Stomach smooth muscle (tissue), 2 donors: Measurements from ENCODE around the gene ICE2.
"Not testable (repeated sequence)": the region's sequence is repeated elsewhere in the genome, so short reads cannot be mapped to it uniquely, and the experiment has no call there.

ENCODE experiments used
- H3K27ac ChIP-seq: one replicate; pipeline ENCODE4 v1.7.0; 2013; ENCODE audit warnings: mild to moderate bottlenecking, low read length, inconsistent platforms
- H3K27me3 ChIP-seq, 2 donors: one replicate each; pipeline ENCODE4 v1.7.0; 2013; ENCODE audit warnings: low read length in 2 of 2; ENCODE audit not compliant: insufficient read depth in 2 of 2, control insufficient read depth in 1 of 2
- H3K36me3 ChIP-seq, 2 donors: one replicate each; pipeline ENCODE4 v1.7.0; 2013; ENCODE audit warnings: low read length in 2 of 2; ENCODE audit not compliant: control insufficient read depth in 2 of 2, insufficient read depth in 2 of 2
- H3K4me1 ChIP-seq: one replicate; pipeline ENCODE4 v1.7.0; 2013; ENCODE audit warnings: low read length; ENCODE audit not compliant: control insufficient read depth, insufficient read depth
- H3K4me3 ChIP-seq, 2 donors: one replicate each; pipeline ENCODE4 v1.7.0; 2013; ENCODE audit warnings: low read length in 2 of 2
- H3K9ac ChIP-seq, 2 donors: one replicate each; pipeline ENCODE4 v1.7.0; 2013; ENCODE audit warnings: low read length in 2 of 2, mild to moderate bottlenecking in 1 of 2
- H3K9me3 ChIP-seq, 2 donors: one replicate each; pipeline ENCODE4 v1.7.0; 2013; ENCODE audit warnings: low read length in 2 of 2; ENCODE audit not compliant: control insufficient read depth in 2 of 2
- donor health status: healthy.
- donor health status: Pancreatic carcinoma.

Gene ICE2

DNA sequence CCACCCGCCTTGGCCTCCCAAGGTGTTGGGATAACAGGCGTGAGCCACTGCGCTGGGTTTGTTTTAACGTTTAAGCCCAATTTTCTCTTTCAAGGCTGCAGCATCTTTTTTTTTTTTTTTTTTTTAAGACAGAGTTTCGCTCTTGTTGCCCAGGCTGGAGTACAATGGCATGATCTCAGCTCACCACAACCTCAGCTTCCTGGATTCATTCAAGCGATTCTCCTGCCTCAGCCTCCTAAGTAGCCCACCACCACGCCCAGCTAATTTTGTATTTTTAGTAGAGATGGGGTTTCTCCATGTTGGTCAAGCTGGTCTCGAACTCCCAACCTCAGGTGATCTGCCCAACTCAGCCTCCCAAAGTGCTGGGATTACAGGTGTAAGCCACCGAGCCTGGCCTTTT, 68.6 kb downstream of the ICE2 start:
- H3K27me3 ChIP-seq, H3K9me3 ChIP-seq, H3K9ac ChIP-seq, H3K4me3 ChIP-seq, H3K27ac ChIP-seq, H3K36me3 ChIP-seq: not testable (repeated sequence)
- H3K4me1 ChIP-seq, result peaks cover 14% of the 10 kb centered on the region

DNA sequence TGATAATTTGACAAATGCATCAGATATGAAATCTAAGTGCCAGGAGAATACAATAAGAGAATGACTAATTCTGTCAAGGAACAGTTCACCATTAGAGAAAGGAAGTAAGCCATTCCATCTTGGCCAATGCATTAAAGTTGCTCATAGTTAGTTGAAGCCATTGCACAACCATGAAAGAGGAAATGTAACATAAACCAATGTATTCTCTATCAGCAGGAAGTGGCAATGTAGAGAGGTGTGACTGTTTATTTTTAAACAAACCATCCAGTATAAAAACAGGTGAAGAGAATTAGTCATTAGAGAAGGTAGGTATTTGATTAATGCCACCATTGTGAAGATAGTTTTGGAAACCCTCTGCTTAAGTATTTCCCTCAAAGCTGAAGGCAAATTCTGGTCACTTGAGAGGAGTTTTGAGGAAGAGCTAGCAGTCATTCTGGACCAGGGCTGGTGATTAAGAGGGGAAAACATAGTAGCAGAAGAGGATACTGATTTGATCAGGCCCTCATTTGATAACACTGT, 70.4 kb downstream of the ICE2 start:
- Histone ChIP-seq H3K9ac (no peak overlapping the region), H3K9me3 (no peaks in the 10 kb centered on the region), H3K4me3 (no peak overlapping the region), H3K36me3 (no peaks in the 10 kb centered on the region), H3K4me1 (peaks cover 9% of the 10 kb centered on the region), H3K27me3 (no peaks in the 10 kb centered on the region), H3K27ac (no peak overlapping the region)

- no peak overlapping the region for H3K4me3 ChIP-seq
- H3K27me3 ChIP-seq, result no peaks in the 10 kb centered on the region
- H3K9me3 ChIP-seq, result no peaks in the 10 kb centered on the region
- H3K36me3 ChIP-seq, result no peaks in the 10 kb centered on the region
- no peak overlapping the region for H3K9ac ChIP-seq
- no peaks in the 10 kb centered on the region for H3K4me1 ChIP-seq
- H3K27ac ChIP-seq, result no peak overlapping the region
Measured at GRCh38 chr15:60407415-60407805, 71.5 kb downstream of the ICE2 start.

DNA sequence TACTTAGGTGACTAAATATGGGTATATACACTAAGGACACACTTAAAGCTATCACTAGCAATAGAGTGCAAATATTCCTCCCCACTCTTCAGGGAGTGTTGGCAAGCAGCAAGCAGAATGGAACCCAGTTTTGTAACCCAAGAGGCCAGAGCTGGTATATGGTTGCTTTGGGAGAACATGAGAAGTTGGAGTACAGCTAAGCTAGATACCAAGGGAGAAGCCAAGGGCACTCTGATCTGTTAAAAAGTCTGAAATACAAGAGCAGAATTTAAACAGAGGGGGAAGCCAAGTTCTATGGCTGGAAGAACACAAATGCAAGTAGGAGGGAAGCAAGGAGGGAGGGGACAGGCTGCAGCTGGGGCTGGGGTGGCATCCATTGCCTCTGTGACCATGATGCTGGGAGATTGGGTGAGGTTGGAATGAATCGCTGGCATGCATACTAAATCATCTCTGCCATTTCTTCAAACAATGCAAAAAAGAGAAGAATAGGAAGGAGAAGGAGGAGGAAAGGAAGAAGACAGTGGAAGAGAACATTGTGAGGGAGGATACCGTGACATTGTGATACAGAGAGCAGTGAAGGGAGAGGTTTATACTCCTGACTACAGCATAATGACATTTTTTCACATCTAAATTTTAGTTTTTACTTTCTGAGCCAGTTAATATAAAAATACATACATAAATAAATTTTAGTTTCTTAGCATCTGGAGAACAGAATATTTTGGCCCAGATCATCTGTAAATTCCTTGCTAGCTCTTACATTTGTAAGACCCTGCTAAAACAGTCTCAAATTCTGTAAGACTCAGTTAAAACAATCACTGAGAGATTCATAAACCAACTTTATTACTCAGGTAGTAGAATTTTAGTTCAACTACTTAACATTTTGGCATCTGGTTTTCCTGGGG, 72.2 kb downstream of the ICE2 start:
- Histone ChIP-seq H3K9ac (no peak overlapping the region), H3K36me3 (no peaks in the 10 kb centered on the region), H3K27me3 (no peaks in the 10 kb centered on the region), H3K9me3 (no peaks in the 10 kb centered on the region), H3K27ac (no peak overlapping the region), H3K4me3 (no peak overlapping the region), H3K4me1 (no peaks in the 10 kb centered on the region)

- Histone ChIP-seq H3K4me3 (no peak overlapping the region), H3K4me1 (no peaks in the 10 kb centered on the region), H3K9me3 (no peaks in the 10 kb centered on the region)
Measured at GRCh38 chr15:60405399-60405798, 73.5 kb downstream of the ICE2 start.

DNA sequence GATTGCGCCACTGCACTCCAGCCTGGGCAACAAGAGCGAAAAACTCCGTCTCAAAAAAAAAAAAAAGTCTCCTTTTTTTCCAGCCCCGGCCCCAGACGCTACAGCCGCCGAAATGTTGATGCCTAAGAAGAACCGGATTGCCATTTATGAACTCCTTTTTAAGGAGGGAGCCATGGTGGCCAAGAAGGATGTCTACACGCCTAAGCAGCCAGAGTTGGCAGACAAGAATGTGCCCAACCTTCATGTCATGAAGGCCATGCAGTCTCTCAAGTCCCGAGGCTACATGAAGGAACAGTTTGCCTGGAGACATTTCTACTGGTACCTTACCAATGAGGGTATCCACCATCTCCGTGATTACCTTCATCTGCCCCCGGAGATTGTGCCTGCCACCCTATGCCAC, 74.6 kb downstream of the ICE2 start:
- not testable (repeated sequence) for H3K27me3 ChIP-seq, H3K9me3 ChIP-seq, H3K4me3 ChIP-seq, H3K27ac ChIP-seq, H3K4me1 ChIP-seq, H3K9ac ChIP-seq, H3K36me3 ChIP-seq

More at GRCh38 chr15:60405399-60405798, 73.5 kb downstream of the ICE2 start:
- Histone ChIP-seq H3K27me3 (no peaks in the 10 kb centered on the region), H3K27ac (no peak overlapping the region), H3K36me3 (no peaks in the 10 kb centered on the region), H3K9ac (no peak overlapping the region)

- Histone ChIP-seq H3K9ac (no peak overlapping the region), H3K4me1 (peaks cover 22% of the 10 kb centered on the region), H3K27me3 (no peaks in the 10 kb centered on the region), H3K27ac (no peak overlapping the region), H3K36me3 (peaks cover 0 to 3% of the 10 kb centered on the region in 2 donors), H3K9me3 (no peaks in the 10 kb centered on the region), H3K4me3 (no peak overlapping the region)
Measured at GRCh38 chr15:60400944-60401343, 78.0 kb downstream of the ICE2 start.

DNA sequence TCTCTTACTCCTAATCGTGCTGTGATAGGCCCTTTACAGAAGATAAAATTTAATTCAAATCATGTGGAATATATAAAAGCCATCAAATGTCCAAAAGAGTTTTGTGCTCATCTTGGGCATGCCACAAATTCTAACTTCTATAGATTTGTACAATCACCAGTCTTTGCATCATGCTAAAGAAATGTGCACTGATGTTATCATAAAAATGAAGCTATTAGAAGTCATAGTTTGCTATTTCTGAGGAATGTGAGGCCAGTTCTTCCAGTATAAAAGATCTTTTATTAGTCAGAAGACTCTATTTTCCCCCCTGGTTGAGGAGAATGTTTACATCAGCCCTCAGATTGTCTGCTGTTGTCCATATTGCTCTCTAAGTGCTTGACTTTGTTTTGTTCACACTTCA, 79.0 kb downstream of the ICE2 start:
- peaks cover 6 to 8% of the 10 kb centered on the region in 2 donors for H3K36me3 ChIP-seq
- H3K9me3 ChIP-seq, result no peaks in the 10 kb centered on the region
- peaks cover 31% of the 10 kb centered on the region for H3K4me1 ChIP-seq
- H3K27ac ChIP-seq, result no peak overlapping the region
- H3K4me3 ChIP-seq, result no peak overlapping the region
- H3K9ac ChIP-seq, result no peak overlapping the region
- H3K27me3 ChIP-seq, result no peaks in the 10 kb centered on the region

DNA sequence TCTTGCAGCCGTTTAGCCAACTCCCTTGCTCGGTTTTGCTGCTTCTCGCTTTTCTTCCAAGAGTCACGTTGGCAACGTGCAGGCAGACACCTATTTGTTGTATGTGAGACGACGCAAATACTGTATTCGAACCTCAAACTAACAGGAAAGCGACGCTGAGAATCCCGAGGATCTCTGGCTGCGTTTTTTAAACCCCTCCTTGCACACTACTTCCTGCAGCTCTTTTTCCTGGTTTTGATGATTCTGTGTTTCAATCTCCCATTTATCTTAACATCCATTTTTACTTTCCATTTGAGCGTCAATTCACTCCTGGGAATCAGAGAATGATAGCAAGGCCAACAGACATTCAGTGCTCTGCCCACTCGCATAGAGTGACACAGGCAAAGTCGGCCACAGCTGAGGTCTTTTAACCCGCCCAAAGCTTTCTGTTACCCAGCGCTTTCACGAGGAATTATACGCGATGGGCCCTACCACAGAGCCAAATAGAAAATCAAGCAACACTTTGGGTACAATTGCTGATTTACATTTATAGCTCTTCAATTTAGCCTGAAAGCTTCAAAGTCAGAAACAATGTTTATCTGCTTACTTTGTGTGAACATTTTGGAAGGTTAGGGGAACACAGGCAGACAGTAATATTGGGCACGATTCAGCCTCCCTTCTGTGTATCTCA, 79.6 kb downstream of the ICE2 start:
- peak overlapping the region; percentile 53 to 90 for H3K4me3 ChIP-seq
- H3K9ac ChIP-seq, result peak overlapping the region in 1 of 2 donors; percentile 7
- H3K27me3 ChIP-seq, result no peaks in the 10 kb centered on the region
- H3K4me1 ChIP-seq, result peaks cover 36% of the 10 kb centered on the region
- H3K27ac ChIP-seq, result peak overlapping the region; percentile 84
- H3K36me3 ChIP-seq, result peaks cover 6 to 8% of the 10 kb centered on the region in 2 donors
- H3K9me3 ChIP-seq, result no peaks in the 10 kb centered on the region

- no peaks in the 10 kb centered on the region for H3K27me3 ChIP-seq
- H3K9ac ChIP-seq, result peak within 1 kb of the TSS; percentile 84 to 94
- peaks cover 51% of the 10 kb centered on the region for H3K4me1 ChIP-seq
- no peaks in the 10 kb centered on the region for H3K9me3 ChIP-seq
- H3K27ac ChIP-seq, result peak within 1 kb of the TSS; percentile 84
- peak within 1 kb of the TSS; percentile 90 to 95 for H3K4me3 ChIP-seq
- peaks cover 6 to 8% of the 10 kb centered on the region in 2 donors for H3K36me3 ChIP-seq
Measured at GRCh38 chr15:60397772-60398445, 81.0 kb downstream of the ICE2 start, which contains the start of gene ANXA2. Gene ANXA2, minus strand, starts transcription at chr15:60397986. Its CDS starts 11,911 bp downstream, at chr15:60386075.
